ENCODE data around the gene DEK. TPM values are rescaled to one million over a fixed set of nuclear protein-coding genes. Genes with fewer than 3 reads are reported as not detected.

DEK gene
- total RNA-seq, 1 experiment from 2014 or later = 260 TPM

GRCh38 chr6:18206591-18206990 is 57.7 kb downstream of the DEK start:
- ChIA-PET CTCF (no interaction called here), POLR2A (ENCODE audit: unreplicated experiment) (interaction anchor here (0.6 kb wide), 1 partner anchor 91 kb away, joined by 3 read pairs; no protein-coding TSS in a partner anchor)

GRCh38 chr6:18204691-18205090 is 59.6 kb downstream of the DEK start:
- no peak overlapping the region for H3K4me3 ChIP-seq
- H3K4me2 ChIP-seq = no peak overlapping the region
- no peaks in the 10 kb centered on the region for H3K79me2 ChIP-seq (ENCODE audit: low read depth)
- no peaks in the 10 kb centered on the region for H3K9me2 ChIP-seq (ENCODE audit: insufficient read depth)
- no peaks in the 10 kb centered on the region for H3F3A ChIP-seq (ENCODE audit: insufficient read depth, low read depth)
- ChIA-PET POLR2A (ENCODE audit: unreplicated experiment) (no interaction called here), CTCF (no interaction called here)
- DNase-seq = no peak
- no peaks in the 10 kb centered on the region for H3K4me1 ChIP-seq (replicated peaks; ENCODE audit: insufficient read depth)
- no peaks in the 10 kb centered on the region for H4K20me1 ChIP-seq (ENCODE audit: insufficient read depth)
- no peak overlapping the region for H3K27ac ChIP-seq
- H3K36me3 ChIP-seq (ENCODE audit: low read depth) = 0 out of 2 replicates have a peak, but pooled peaks cover 4% of the 10 kb centered on the region
- H3K9me3 ChIP-seq (ENCODE audit: insufficient read depth, low read depth) = no peaks in the 10 kb centered on the region
- BruUV-seq (replicated peaks) = no TSS peak
- no peaks in the 10 kb centered on the region for H3K27me3 ChIP-seq (ENCODE audit: insufficient read depth, low read depth)
- TF ChIP-seq CTCF (conservative IDR thresholded peaks at IDR 0.05) = no peak
- TF ChIP-seq EZH2 (IDR thresholded peaks at IDR 0.05; ENCODE audit: low read depth) = no peak
- H2AFZ ChIP-seq = no peak overlapping the region
- intact Hi-C loops (cut with micrococcal nuclease; ENCODE audit: unreplicated experiment) = no loop called here

More at GRCh38 chr6:18206591-18206990, 57.7 kb downstream of the DEK start:
- Histone ChIP-seq H3K4me1 (replicated peaks; ENCODE audit: insufficient read depth) (no peaks in the 10 kb centered on the region), H3K27me3 (ENCODE audit: insufficient read depth, low read depth) (no peaks in the 10 kb centered on the region), H3K9me2 (ENCODE audit: insufficient read depth) (no peaks in the 10 kb centered on the region), H4K20me1 (ENCODE audit: insufficient read depth) (no peaks in the 10 kb centered on the region), H2AFZ (no peak overlapping the region), H3K79me2 (ENCODE audit: low read depth) (no peaks in the 10 kb centered on the region), H3K4me2 (no peak overlapping the region), H3F3A (ENCODE audit: insufficient read depth, low read depth) (no peaks in the 10 kb centered on the region), H3K9me3 (ENCODE audit: insufficient read depth, low read depth) (no peaks in the 10 kb centered on the region), H3K36me3 (ENCODE audit: low read depth) (0 out of 2 replicates have a peak, but pooled peaks cover 4% of the 10 kb centered on the region), H3K27ac (no peak overlapping the region), H3K4me3 (no peak overlapping the region)
- intact Hi-C loops (cut with micrococcal nuclease; ENCODE audit: unreplicated experiment) = no loop called here
- no peak for DNase-seq
- no TSS peak for BruUV-seq (replicated peaks)
- TF ChIP-seq CTCF (conservative IDR thresholded peaks at IDR 0.05) (no peak), EZH2 (IDR thresholded peaks at IDR 0.05; ENCODE audit: low read depth) (no peak)

GRCh38 chr6:18203786-18204185 is 60.5 kb downstream of the DEK start:
- H3K27ac ChIP-seq = no peak overlapping the region
- TF ChIP-seq CTCF (conservative IDR thresholded peaks at IDR 0.05) = no peak
- no peak for TF ChIP-seq EZH2 (IDR thresholded peaks at IDR 0.05; ENCODE audit: low read depth)
- H3K4me2 ChIP-seq = no peak overlapping the region
- CTCF ChIA-PET = no interaction called here
- H4K20me1 ChIP-seq (ENCODE audit: insufficient read depth) = no peaks in the 10 kb centered on the region
- no peaks in the 10 kb centered on the region for H3F3A ChIP-seq (ENCODE audit: insufficient read depth, low read depth)
- intact Hi-C loops (cut with micrococcal nuclease; ENCODE audit: unreplicated experiment) = no loop called here
- 0 out of 2 replicates have a peak, but pooled peaks cover 4% of the 10 kb centered on the region for H3K36me3 ChIP-seq (ENCODE audit: low read depth)
- H3K79me2 ChIP-seq (ENCODE audit: low read depth) = no peaks in the 10 kb centered on the region
- H3K9me3 ChIP-seq (ENCODE audit: insufficient read depth, low read depth) = no peaks in the 10 kb centered on the region
- no peak overlapping the region for H2AFZ ChIP-seq
- no peaks in the 10 kb centered on the region for H3K4me1 ChIP-seq (replicated peaks; ENCODE audit: insufficient read depth)
- POLR2A ChIA-PET (ENCODE audit: unreplicated experiment) = no interaction called here
- no peaks in the 10 kb centered on the region for H3K9me2 ChIP-seq (ENCODE audit: insufficient read depth)
- no peaks in the 10 kb centered on the region for H3K27me3 ChIP-seq (ENCODE audit: insufficient read depth, low read depth)
- H3K4me3 ChIP-seq = no peak overlapping the region
- DNase-seq = no peak
- BruUV-seq (replicated peaks) = no TSS peak

Measured in PC-9 (cell line).